ENCODE results near the gene MAGI3.
A peak's percentile ranks its signal among the peaks of the same experiment; 100 is the strongest.

MAGI3 gene

DNA sequence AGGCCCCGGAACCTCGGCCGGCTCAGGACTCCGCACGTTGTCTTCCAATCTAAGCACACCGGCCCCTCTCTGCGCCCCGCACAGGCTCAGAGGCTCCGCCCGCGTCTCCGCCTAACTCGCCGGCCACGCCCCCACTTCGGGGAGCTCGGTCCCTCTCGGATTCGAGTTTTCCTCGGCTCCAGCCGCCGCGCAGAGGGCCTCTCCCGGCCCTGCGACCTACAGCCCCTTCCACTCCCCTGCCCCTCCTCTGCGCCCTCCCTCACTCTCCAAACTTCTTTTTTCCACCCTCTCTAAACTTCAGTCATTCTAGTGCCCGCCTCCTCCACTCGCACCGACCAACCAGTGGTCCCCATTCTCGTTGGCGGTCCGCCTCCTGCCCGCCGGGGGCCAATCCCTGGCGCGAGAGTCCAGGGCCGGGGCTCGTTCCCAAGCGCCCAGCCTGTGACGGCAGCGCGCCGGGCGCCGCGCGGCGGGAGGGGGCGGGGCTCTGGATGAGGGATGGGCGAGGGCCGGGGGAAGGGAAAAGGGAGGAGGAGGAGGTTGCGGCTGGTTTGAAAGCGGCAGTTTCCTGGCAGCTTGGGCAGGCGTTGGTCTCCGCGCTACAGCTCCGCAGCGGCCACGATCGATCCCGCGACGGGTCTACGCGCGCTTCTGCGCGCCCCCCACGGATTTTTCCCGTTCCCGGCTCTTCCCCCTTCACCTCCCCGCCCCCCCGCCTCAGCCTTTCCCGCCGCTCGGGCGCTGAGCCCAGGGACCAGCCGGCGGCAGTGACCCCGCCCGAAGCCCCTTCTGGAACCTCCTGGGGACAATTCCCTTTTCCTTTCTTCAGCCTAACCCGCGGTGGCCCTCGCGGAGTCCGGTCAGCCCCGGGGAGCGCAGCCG lies at the start of gene MAGI3:
TSS of gene MAGI3 (plus strand) at position 563 of the 882 bp plus-strand sequence. CDS start 519 bp downstream, outside the sequence.
- DNase-seq = peak; percentile 95

DNA sequence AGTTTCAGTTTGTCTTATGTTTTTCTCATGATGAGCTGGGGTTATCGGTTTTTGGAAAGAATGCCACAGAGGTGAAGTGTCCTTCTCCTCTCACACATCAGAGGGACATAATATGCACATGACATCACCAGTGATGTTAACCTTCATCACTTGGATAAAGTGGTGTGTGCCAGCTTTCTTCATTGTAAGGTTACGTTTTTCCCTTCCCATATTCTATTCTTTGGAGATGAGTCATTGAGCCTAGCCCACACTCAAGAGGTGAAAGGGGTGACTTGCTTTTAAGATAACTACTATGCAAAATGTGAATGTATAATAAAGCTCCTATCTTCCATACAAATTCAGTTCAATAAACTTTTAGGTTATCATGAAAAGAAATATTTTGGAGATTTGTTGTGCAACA lies 36.7 kb upstream of the MAGI3 start:
- DNase-seq = no peak

DNA sequence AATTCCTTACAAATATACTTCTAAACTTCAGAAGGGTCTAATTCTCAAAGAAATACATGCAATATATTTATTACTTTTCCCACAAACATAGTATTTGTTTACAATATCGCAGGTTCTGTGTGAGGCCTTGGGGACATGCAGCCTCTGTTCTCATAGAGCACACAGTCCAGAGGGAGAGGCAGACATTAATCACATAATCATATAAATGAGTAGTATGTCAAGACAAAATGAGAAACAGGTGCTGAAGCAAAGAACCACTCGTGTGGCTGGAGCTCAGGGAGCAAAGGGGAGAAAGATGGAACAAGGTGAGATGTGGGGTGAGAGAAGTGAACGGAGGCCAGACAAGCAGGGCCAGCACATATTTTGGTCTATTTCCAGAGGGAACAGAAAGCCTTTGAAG lies 26.4 kb upstream of the MAGI3 start:
- no peak for DNase-seq

DNA sequence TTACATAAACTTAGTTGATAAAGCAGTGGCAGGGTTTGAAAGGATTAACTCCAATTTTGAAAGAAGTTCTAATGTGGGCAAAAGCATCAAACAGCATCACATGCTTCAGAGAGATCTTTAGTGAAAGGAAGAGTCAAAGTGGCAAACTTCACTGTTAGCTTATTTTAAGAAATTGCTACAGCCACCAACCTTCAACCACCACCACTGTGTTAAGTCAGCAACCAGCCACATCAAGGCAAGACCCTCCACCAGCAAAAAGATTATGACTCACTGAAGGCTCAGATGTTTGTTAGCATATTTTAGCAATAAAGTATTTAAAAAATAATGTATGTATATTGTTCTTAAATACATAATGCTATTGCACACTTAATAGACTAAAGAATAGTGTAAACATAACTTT lies 21.3 kb upstream of the MAGI3 start:
- no peak for DNase-seq

DNA sequence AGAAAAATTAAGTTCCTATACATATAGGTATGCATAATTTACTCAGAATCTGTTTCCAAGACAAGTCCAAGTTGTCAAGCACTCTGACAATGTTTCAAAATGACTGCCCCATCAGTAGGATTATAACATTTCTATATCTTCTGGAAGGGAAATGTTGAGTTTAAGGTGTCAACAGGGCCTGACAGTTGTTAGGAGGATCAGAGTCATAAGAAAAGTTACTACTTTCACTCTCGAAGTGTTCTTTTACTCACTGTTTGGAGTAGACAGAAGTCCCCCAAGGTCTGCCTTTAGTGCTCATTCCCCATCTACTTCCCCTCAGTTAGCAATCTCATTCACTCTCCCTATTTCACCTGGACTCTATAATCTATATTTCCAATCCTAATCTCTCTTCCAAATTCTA lies 20.6 kb upstream of the MAGI3 start:
- DNase-seq = no peak

DNA sequence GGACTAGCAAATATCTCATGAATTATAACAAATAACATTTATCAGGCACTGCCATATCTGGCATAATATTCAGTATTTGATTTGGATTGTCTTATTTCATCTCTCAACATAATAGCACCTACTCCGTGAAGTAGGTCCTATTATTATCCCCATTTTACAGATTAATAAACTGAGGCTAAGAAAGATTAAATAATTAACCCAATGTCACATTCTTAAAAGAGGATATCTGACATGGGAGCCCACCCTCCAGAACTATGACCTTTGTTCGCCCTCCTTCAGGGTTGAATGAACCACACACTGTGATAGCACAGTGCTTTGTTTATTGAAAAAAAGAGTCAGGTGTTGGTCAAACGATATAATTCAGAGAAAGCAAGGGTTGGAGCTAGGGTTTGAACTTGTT lies 19.4 kb upstream of the MAGI3 start:
- no peak for DNase-seq

DNA sequence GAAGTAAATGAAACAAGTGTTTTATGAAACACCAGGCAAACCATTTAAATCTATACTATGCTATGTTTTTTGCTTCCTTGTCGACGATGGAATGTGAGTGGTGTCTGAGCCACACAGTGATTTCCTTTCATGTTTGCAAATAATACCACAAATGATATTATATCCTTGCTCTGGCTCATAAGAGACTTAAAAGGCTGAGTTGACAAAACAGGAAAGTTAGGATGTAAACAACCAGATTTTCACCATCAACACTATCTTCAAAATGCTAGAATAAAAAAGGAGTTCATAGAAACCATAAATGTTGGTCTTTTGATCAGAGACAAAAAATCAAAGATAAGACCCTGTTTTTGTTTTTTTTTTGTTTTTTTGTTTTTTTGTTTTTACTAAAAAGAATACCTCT lies 17.8 kb upstream of the MAGI3 start:
- DNase-seq = no peak

DNA sequence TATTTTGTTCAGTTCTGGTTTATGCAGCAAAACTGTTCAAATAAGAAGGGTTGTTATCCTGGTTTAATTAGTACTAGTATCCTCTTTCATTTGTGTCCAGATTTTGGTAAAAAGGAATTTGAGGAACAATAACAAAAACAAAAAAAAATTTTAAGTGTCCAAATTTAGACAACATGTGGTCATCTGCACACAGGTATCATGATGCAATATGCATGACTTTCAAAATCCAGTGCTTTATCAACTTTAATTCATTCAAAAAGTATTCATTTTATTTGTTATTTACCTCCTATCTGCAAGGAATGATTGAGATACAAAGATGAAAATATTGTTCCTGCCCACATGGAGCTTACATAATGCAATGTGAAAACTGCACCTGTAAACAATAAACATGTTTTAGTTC lies 16.7 kb upstream of the MAGI3 start:
- no peak for DNase-seq

DNA sequence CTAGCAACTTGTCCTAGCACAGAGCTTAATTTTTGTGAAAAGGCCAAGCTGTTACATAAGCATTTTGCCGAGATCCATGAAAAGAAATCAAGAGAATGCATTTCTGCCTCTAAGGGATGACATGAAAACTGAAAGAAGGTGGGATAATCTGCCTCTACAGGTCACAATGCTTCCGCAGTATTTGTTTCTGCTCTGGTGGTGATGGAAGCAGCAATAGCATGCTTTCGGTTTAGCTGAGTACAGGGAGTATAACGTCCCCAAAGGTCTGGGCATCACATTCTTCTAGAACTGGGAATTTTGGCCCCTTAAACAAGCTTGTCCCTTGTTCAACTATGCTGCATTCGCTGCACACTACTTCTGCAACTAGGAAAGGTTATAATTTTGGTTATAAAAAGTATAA lies 14.4 kb upstream of the MAGI3 start:
- no peak for DNase-seq

DNA sequence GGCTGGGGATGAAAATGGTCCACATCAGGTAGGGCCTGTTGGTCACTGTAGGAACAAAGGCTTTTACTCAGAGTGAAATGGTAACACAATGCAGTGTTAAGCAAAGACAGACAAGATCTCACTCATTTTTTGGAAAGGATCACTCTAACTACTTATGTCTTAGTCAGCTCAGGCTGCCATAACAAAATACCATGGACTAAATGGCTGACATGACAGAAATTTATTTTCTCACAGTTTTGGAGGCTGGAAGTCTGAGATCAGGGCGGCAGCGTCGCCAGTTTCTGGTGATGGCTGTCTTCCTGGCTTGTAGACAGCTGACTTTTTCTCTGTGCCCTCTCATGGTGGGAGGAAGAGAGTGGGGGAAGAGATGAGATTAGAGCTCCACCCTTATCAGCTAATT lies 10.2 kb upstream of the MAGI3 start:
- DNase-seq = no peak

DNA sequence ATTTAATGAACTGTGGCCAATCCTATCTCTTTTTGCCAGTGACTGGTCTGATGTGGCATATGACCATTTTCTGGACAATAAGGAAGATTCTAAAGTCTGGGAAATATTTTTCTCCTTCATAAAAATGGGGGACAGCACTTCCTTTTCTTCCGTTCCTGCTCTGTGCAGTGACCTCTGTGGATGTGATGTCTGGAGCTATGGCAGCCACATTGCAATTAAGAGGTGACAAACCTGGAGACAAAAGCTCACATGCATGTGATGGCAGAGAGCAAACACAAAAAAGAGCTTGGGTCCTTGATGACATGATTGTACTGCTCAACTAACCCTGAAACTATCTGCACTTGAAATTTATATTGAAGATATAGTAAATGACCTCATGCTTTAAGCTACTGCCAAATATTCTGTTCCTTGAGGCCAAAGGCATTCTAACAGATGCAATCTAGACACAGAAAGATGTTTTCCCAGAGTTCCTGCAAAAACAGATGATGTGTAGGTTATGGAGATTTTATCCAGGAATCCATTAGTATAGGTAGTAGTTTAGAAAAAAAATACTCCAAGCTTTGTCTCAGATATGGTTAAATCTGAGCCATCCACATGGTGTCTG lies 2.2 kb upstream of the MAGI3 start:
- DNase-seq = no peak

DNA sequence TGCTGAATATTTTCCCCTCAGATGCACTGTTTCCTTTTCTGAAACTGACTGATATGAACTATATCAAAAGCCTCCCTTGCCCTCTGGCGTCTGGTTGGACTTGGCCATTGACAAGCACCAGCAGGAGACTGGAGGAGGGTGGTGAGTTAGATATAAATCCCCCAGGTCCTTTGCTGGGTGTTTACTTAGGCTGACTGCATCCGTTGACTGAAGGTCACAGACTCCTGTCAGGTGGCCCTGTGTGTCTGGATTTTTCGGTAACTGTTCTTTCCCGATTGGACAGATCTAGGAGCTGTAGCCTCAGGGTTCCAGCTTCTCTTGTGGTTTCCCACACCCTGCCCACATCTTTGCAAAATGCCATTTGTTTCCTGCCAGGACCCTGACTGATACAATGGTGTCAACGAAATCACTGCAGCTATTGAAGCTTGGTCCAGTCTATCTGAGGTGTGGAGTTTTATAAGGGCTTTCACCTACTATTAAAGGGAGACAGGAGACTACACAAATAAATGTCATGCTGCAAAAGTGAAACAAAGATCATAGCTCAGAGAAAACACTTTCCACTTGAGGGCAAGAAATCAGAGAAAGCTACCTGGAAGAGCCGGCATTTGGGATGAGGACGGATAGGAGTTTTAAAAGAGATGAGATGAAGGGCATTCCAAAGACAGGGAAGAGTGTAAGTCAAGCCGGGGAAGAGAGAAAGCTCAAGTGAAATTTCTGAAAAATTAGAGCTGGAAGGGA lies 1.5 kb upstream of the MAGI3 start:
- no peak for DNase-seq

DNA sequence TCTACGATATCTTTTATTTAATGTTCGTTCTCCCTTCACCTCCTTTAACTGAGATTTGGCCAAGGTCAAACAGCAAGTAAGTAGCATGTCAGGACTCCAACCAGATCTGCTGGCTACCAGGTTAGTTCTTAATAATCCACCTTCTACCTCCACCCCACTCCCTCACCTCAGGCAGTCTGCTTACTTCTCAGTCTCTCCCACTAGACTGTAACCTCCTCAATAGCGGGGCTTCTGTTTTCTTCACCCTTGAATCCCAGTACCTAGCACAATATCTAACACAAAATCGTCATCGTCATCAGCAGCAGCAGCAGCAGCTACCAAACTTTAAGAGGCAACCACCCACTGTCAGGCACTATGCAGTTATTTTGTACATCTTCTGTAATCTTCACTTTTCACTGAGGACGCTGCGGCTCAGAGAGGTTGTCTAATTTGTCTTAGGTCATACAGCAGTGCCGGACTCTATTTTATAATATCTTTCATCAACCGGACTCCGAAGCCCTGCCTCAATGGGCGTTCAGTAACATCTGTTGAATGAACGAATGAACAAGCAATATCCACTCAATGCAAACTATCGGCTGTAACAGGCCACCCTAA lies 859 bp upstream of the MAGI3 start:
- no peak for DNase-seq

DNA sequence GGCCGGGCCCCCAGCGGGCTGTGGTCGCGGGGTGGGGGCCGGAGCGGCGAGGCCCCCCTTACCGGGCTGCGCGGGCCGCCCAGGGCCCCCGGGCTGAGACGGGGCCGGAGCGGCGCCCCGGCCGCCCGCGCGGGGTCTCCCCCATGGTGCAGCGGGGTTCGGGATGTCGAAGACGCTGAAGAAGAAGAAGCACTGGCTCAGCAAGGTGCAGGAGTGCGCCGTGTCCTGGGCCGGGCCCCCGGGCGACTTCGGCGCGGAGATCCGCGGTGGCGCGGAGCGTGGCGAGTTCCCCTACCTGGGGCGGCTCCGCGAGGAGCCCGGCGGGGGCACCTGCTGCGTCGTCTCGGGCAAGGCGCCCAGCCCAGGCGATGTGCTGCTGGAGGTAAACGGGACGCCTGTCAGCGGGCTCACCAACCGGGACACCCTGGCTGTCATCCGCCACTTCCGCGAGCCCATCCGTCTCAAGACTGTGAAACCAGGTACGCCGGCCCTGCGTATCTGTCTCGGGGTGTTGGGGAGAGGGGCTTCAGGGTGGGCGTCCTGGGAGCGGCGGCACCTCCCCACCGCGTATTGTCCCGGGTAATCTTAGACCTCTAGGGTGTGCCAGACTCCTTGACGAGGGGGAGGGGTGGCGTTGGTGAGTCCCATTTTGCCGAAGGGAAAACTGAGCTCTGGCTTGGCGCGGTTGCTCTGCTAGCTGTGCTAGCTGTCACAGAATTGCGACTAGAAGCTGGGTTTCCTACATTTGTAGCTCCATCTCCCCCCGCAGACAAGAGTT lies 745 bp downstream of the MAGI3 start:
- no peak for DNase-seq

DNA sequence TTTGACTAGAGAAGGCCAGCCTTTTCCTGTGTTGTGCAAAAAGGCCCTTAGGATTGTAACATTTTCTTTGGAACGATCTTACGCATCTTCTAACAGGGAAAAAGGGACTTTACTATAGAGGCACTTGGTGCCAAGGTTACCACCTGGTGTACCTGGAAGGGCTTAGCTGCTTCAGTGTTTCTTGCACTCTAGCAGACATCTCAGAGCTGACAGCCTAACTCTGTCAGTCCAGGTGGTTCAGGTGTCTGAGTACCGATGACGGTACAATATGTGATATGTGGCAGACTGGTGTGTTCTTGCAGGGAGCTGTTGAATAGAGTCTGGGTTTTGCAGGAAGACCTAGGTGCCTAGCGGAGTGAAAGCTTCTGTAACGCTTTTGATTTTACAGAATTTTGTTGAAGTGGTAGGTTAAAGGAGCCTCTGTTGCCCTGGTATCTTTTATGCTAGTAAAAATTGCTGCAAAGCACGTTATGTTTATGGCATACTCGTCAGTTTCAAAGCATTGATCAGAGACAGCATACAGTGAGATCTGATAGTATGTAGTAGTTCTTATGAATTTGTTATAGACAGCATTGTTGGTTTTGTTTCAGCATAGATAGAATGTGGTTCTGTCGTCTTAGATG lies 1.4 kb downstream of the MAGI3 start:
- DNase-seq = no peak

DNA sequence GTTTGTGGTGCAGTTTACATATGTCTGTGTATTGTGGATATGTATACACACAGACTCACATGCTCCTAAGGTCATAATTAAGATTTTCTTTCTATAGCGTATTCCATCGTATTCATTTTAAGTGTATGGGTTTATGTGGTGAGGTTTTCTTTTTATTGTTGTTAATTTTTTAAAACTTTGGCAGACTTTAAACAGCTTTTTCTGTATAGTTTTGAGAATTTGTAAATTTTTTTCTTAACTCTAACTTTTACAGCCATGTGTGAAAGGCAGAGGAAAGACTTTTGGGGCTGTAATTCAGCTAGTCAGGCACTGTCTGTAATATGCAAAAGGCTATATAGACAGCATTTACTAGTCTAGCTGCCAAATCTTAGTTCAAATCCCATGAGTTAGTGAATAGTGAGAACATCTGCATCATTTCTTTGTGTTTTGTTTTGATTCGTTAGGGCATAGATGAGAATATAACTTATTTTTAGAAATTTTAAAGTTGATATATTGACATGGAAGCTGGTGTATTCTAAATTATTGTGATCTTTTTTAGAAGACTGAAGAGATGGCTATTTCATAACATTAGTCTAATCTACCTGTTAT lies 2.3 kb downstream of the MAGI3 start:
- no peak for DNase-seq

DNA sequence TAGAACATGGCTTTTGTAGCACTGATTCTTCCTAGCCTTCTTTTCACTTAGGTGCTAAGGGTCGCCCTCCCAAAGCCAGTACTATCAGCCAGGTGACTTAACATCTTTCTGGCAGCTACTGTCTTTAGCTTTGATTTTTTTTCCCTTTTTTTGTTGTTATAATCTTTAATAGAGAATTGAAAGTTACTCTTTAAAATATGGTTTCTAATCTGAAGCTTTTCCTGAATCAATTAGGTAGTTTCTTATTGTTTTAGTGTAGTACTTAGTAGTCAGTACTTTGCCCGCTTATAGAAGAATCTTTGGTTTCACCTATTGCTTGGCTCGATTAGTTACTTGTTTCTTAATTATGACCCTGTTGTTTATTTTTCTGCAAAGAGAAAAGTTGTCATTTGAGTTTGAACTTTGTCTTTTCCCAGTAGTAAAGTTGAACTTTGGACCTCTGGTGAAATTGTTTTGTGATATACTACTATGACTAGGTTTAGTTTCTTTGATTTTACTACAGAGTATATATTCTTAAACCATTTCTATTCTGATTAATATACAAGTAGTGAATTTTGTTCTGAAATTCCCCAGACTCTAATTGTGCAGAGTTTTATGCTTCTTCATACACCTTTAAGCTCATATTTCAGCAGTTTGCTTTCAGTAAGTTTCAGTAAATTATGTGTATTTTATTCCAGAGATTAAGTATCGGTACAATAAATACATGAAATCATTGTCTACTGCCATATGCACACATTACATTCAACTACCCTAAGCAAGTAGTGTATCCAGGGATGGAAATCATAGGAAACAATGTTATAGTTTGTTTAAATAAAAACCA lies 3.9 kb downstream of the MAGI3 start:
- DNase-seq = no peak

DNA sequence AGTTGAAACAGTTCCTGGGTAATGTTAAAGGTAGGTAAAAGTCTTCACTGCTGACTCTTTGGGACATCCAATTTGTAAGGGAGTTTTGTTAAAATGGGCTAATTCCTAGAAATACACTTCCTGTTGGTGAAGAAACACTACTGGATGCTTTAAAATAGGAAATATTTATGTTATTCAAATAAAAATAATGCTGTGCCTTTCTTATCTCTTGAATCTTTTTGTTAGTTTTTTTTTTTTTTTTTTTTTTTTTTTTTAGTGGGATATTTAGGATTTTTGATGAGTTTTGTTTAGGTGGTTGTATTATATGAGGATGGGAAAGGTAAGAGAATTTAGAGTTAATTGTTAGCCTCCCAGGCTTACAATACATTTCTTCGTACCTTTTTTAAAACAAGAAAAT lies 4.5 kb downstream of the MAGI3 start:
- no peak for DNase-seq

DNA sequence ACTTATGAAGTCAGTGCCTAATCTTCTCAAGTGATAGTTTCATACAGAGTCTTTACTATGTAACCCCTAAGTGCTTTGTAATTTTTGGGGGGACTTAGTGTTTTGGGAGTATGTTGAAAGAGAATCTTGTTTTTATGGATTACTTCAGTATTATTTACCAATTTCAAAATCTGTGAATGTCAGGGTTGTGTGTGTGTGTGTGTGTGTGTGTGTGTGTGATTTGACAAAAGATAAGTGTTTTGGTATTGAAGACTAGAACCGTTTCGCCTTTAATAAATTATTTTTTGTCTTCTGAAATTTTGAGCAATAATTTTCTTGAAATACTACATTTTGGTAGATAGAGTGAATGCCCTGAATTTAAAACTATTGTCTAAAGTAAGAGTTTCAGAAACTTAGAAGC lies 5.8 kb downstream of the MAGI3 start:
- no peak for DNase-seq

DNA sequence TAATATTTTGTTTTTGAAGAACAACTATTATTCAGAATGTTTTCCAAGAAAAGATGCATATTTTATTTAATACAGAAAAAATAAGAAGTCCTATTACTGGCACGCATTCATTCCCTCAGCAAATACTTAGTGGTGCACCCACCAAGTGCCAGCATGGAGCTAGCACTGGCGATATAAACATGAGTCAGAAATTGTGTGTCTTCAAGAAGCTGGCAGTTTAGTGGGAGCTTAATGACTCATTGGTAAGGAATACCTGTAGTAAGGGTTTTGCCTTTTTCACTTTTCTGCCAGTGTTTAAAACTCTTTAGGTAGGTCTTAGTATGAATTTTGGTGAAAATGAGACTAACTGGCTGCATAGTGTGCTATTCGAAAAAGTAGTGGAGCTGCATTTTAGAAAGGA lies 6.3 kb downstream of the MAGI3 start:
- DNase-seq = no peak

DNA sequence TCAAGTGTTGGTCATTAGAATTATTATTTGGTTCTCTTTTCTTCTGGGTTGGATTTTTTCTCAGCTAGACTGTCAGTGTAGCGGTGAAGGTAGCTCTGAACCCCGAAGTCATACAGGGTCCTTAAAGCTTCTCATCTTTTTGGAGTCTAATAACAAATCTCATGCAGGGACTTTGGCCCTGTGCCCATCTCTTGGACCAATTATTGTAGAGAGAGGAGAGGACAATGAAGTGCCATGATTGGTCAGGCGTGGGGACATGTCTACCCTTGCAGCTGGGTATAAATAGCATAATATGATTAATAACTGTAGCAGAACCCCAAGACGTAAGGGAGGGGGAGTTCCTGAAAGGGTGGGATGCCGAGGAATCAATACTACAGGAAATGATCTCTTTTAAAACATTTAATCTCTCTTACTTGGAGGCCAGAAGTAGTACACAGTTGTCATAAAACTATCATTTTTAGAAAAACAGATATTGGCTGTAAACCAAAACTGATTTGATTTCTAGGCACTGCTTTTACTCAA lies 8.8 kb downstream of the MAGI3 start:
- DNase-seq = no peak

Data from NCI-H1436 (cell line).